ENCODE measurements around the gene CLPSL1.

DNA sequence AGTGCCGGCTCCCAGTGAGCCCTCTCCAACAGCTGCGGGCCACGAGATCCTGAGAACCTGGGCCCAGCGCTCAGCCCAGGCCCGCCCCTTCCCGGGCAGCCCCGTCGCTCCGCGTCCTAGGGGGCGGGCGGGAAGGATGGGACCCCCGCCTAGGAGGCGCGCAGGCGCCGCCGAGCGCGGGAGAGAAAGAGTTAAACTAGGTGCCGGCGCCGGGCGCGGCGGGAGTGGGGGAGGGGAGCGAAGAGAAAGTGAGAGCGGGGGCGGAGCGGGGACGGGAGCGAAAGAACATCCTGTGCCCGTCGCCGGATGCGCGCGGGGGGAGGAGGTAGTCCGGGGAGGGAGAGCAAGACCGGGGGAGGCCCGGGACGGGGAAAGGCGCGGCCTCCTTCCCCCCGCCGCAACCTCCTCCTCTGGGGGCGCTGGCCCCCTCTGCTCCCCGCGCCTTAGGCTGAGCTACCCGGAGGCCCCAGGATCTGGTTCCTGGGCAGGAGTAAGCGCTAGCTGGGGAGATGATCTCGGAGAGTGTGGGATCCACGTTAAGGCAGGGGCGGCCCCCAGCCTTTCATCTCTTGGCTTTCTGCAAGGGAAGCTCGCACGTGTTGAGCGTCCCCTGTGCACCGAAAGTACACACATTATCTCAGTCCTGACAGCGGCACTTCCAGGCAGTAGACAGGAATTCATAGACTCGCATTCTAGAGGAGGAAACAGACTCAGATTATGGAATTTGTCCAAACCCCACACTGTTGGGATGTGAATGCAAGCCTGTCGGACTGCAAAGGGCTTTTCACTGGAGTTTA lies 48.9 kb upstream of the CLPSL1 start:
- TF ChIP-seq REST (IDR thresholded peaks at IDR 0.05; ENCODE audit: unreplicated experiment) (no peak), POLR2AphosphoS5 (IDR thresholded peaks at IDR 0.05; ENCODE audit: low read depth) (peak; percentile 57), EZH2 (IDR thresholded peaks at IDR 0.05; ENCODE audit: low read depth, unreplicated experiment) (no peak), EZH2phosphoT487 (IDR thresholded peaks at IDR 0.05; ENCODE audit: unreplicated experiment) (no peak), CREB1 (CRISPR knock-in tag; IDR thresholded peaks at IDR 0.05; ENCODE audit: low read depth) (peak; percentile 45), JUNB (IDR thresholded peaks at IDR 0.05; ENCODE audit: unreplicated experiment) (no peak), ZNF462 (CRISPR knock-in tag; IDR thresholded peaks at IDR 0.05) (no peak), STAT1 (IDR thresholded peaks at IDR 0.05; ENCODE audit: unreplicated experiment) (no peak), ZNF331 (CRISPR knock-in tag; IDR thresholded peaks at IDR 0.05; ENCODE audit: low read depth) (no peak), NANOG (IDR thresholded peaks at IDR 0.05; ENCODE audit: borderline replicate concordance) (no peak), ZNF114 (CRISPR knock-in tag; IDR thresholded peaks at IDR 0.05) (no peak)
- TF ChIP-seq, protein P1, sequence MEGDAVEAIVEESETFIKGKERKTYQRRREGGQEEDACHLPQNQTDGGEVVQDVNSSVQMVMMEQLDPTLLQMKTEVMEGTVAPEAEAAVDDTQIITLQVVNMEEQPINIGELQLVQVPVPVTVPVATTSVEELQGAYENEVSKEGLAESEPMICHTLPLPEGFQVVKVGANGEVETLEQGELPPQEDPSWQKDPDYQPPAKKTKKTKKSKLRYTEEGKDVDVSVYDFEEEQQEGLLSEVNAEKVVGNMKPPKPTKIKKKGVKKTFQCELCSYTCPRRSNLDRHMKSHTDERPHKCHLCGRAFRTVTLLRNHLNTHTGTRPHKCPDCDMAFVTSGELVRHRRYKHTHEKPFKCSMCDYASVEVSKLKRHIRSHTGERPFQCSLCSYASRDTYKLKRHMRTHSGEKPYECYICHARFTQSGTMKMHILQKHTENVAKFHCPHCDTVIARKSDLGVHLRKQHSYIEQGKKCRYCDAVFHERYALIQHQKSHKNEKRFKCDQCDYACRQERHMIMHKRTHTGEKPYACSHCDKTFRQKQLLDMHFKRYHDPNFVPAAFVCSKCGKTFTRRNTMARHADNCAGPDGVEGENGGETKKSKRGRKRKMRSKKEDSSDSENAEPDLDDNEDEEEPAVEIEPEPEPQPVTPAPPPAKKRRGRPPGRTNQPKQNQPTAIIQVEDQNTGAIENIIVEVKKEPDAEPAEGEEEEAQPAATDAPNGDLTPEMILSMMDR (conservative IDR thresholded peaks at IDR 0.05; ENCODE audit: low read depth in 2 of 2) = 0 out of 4 replicates have a peak, but pooled peaks of 1 of the 2 experiments have one; percentile 12

Data from GM23338 (cell line).